Naive thymus-derived CD8-positive, alpha-beta T cell (primary cell): ENCODE measurements around the gene CACNG8. TPM values are rescaled to one million over a fixed set of nuclear protein-coding genes. Genes with fewer than 3 reads are reported as not detected.
A peak's percentile ranks its signal among the peaks of the same experiment; 100 is the strongest.
"Not testable (repeated sequence)": the region's sequence is repeated elsewhere in the genome, so short reads cannot be mapped to it uniquely, and the experiment has no call there.

Experiments
- ATAC-seq, 2 donors: fragments of 150-1000 bp; cut with Tn5 transposase in 1 of 2; sonication (Bioruptor Pico), chemical (Tn5 transposase) in 1 of 2; 1 replicate in 1 of 2; 2 replicates in 1 of 2; pipeline ENCODE4 v1.10.0; 2021; ENCODE audit warnings: mild to moderate bottlenecking in 2 of 2, moderate library complexity in 2 of 2
- POLR2A ChIA-PET: fragments of 350-600 bp; sonication (Branson Sonifier 250); formaldehyde crosslinking; loops from one replicate; lab custom pipeline; 2021; ENCODE audit warnings: antibody characterized with exemption; lab: Charles Lee
- DNase-seq, 10 donors: peaks; one replicate each; pipeline versions ENCODE4 v3.0.0 to v3.0.0-alpha.2; 2020 to 2022
- H3K27ac Mint-ChIP-seq, 10 donors: one replicate each; pipeline ENCODE4 v1.8.0; 2020 to 2022; ENCODE audit warnings: mild to moderate bottlenecking in 10 of 10, mixed read lengths in 10 of 10, moderate library complexity in 4 of 10, inconsistent platforms in 1 of 10
- H3K27me3 Mint-ChIP-seq, 5 donors: one replicate each; pipeline ENCODE4 v1.8.0; 2021 to 2022; ENCODE audit warnings: mixed read lengths in 5 of 5
- H3K36me3 Mint-ChIP-seq, 3 donors: one replicate each; pipeline ENCODE4 v1.8.0; 2020 to 2022; ENCODE audit warnings: mixed read lengths in 3 of 3, mild to moderate bottlenecking in 2 of 3, inconsistent platforms in 1 of 3
- H3K4me1 Mint-ChIP-seq, 4 donors: one replicate each; pipeline ENCODE4 v1.8.0; 2021 to 2022; ENCODE audit warnings: mixed read lengths in 4 of 4
- H3K4me3 Mint-ChIP-seq, 10 donors: one replicate each; pipeline ENCODE4 v1.8.0; 2020 to 2022; ENCODE audit warnings: mild to moderate bottlenecking in 10 of 10, mixed read lengths in 10 of 10, moderate library complexity in 6 of 10, inconsistent platforms in 1 of 10
- H3K9me3 Mint-ChIP-seq, 9 donors: one replicate each; pipeline ENCODE4 v1.8.0; 2020 to 2022; ENCODE audit warnings: mixed read lengths in 9 of 9, mild to moderate bottlenecking in 3 of 9, inconsistent platforms in 1 of 9, moderate library complexity in 1 of 9
- polyA plus RNA-seq, 3 donors: library from polyadenylated mRNA; unstranded; fragments of 300-500 nt; fragmentation: Illumina TruSeq; gene quantifications; one replicate each; pipeline ENCODE4 v1.2.3, GENCODE V29; 2021
- total RNA-seq, 8 experiments: library from RNA in 2 of 8; stranded (reverse) in 2 of 8; gene quantifications; one replicate each; pipeline ENCODE4 v1.2.3 and lab custom pipeline; 2021 to 2026

The CACNG8 gene
- total and polyA plus RNA-seq, 5 experiments from 2014 or later = not detected

GRCh38 chr19:54026656-54027055 lies 63.9 kb downstream of the CACNG8 start:
- Mint-ChIP-seq H3K27me3 (peaks cover 20 to 75% (median 34%) of the 10 kb centered on the region in 5 donors), H3K9me3 (no peaks in the 10 kb centered on the region), H3K36me3 (no peaks in the 10 kb centered on the region), H3K4me3 (no peak overlapping the region), H3K4me1 (peaks cover 3 to 11% (median 4%) of the 10 kb centered on the region in 4 donors), H3K27ac (no peak overlapping the region)
- POLR2A ChIA-PET = no interaction called here
- DNase-seq (no peak), ATAC-seq (no peak)

- no peaks in the 10 kb centered on the region for H3K9me3 Mint-ChIP-seq
- peak overlapping the region in 1 of 10 donors; percentile 8 for H3K27ac Mint-ChIP-seq
- no peaks in the 10 kb centered on the region for H3K36me3 Mint-ChIP-seq
- no peak overlapping the region for H3K4me3 Mint-ChIP-seq
- H3K27me3 Mint-ChIP-seq = peaks cover 18 to 63% (median 27%) of the 10 kb centered on the region in 5 donors
- ATAC-seq (no peak), DNase-seq (no peak)
- POLR2A ChIA-PET = interaction anchor here (0.6 kb wide), 2 partner anchors 14 to 44 kb away, joined by 3 to 4 read pairs; no protein-coding TSS in a partner anchor
- H3K4me1 Mint-ChIP-seq = peaks cover 0 to 7% (median 2%) of the 10 kb centered on the region in 4 donors
Observed at GRCh38 chr19:54029301-54029700, 66.6 kb downstream of the CACNG8 start.

GRCh38 chr19:54029930-54030490 lies 67.3 kb downstream of the CACNG8 start:
- no peak overlapping the region for H3K27ac Mint-ChIP-seq
- peaks cover 0 to 6% (median 2%) of the 10 kb centered on the region in 4 donors for H3K4me1 Mint-ChIP-seq
- H3K9me3 Mint-ChIP-seq = no peaks in the 10 kb centered on the region
- no peak overlapping the region for H3K4me3 Mint-ChIP-seq
- H3K36me3 Mint-ChIP-seq = no peaks in the 10 kb centered on the region
- POLR2A ChIA-PET = no interaction called here
- DNase-seq (peak; percentile 17 to 70 (median 40)), ATAC-seq (no peak)
- peaks cover 18 to 59% (median 27%) of the 10 kb centered on the region in 5 donors for H3K27me3 Mint-ChIP-seq

- no peak overlapping the region for H3K4me3 Mint-ChIP-seq
- ATAC-seq (no peak), DNase-seq (no peak)
- H3K4me1 Mint-ChIP-seq = peaks cover 0 to 6% (median 2%) of the 10 kb centered on the region in 4 donors
- H3K27ac Mint-ChIP-seq = no peak overlapping the region
- no peaks in the 10 kb centered on the region for H3K36me3 Mint-ChIP-seq
- H3K27me3 Mint-ChIP-seq = peaks cover 17 to 57% (median 31%) of the 10 kb centered on the region in 5 donors
- no peaks in the 10 kb centered on the region for H3K9me3 Mint-ChIP-seq
- POLR2A ChIA-PET = no interaction called here
Observed at GRCh38 chr19:54030895-54031586, 68.3 kb downstream of the CACNG8 start.

GRCh38 chr19:54035215-54036178 lies 72.8 kb downstream of the CACNG8 start:
- no peak overlapping the region for H3K4me3 Mint-ChIP-seq
- POLR2A ChIA-PET = no interaction called here
- DNase-seq (no peak), ATAC-seq (no peak)
- no peaks in the 10 kb centered on the region for H3K36me3 Mint-ChIP-seq
- H3K27me3 Mint-ChIP-seq = peaks cover 13 to 30% (median 28%) of the 10 kb centered on the region in 5 donors
- H3K9me3 Mint-ChIP-seq = peaks cover 0 to 3% (median 0%) of the 10 kb centered on the region in 9 donors
- H3K4me1 Mint-ChIP-seq = peaks cover 0 to 6% (median under 1%) of the 10 kb centered on the region in 4 donors
- no peak overlapping the region for H3K27ac Mint-ChIP-seq

GRCh38 chr19:54036542-54036941 lies 73.8 kb downstream of the CACNG8 start:
- H3K4me1 Mint-ChIP-seq, H3K36me3 Mint-ChIP-seq, POLR2A ChIA-PET, ATAC-seq, DNase-seq, H3K4me3 Mint-ChIP-seq, H3K27ac Mint-ChIP-seq, H3K9me3 Mint-ChIP-seq: not testable (repeated sequence)
- peaks cover 5 to 26% (median 22%) of the 10 kb centered on the region in 5 donors for H3K27me3 Mint-ChIP-seq

Other genes with a start within 250 kb of the CACNG8 start
- not detected for gene NLRP12, start 138.6 kb upstream of the CACNG8 start, total RNA-seq
- gene NLRP12, start 138.6 kb upstream of the CACNG8 start, polyA plus RNA-seq = under 1 TPM in 1 of 3 donors, not detected in 2; 0.21 TPM
- gene MYADM, start 95.1 kb upstream of the CACNG8 start, total RNA-seq = 10 to 100 TPM; 35.0 to 36.5 TPM
- gene MYADM, start 95.1 kb upstream of the CACNG8 start, polyA plus RNA-seq = 10 to 100 TPM; 33.9 to 42.0 (median 40.3) TPM
- not detected for gene PRKCG, start 80.7 kb upstream of the CACNG8 start, total RNA-seq
- gene PRKCG, start 80.7 kb upstream of the CACNG8 start, polyA plus RNA-seq = not detected
- gene CACNG7, start 53.7 kb upstream of the CACNG8 start, total RNA-seq = not detected
- not detected for gene CACNG7, start 53.7 kb upstream of the CACNG8 start, polyA plus RNA-seq
- not detected for gene CACNG6, start 28.7 kb downstream of the CACNG8 start, total RNA-seq
- gene CACNG6, start 28.7 kb downstream of the CACNG8 start, polyA plus RNA-seq = not detected
- not detected for gene VSTM1, start 101.0 kb downstream of the CACNG8 start, total RNA-seq
- not detected for gene VSTM1, start 101.0 kb downstream of the CACNG8 start, polyA plus RNA-seq
- not detected for gene TARM1, start 118.4 kb downstream of the CACNG8 start, total RNA-seq
- not detected for gene TARM1, start 118.4 kb downstream of the CACNG8 start, polyA plus RNA-seq
- under 1 TPM in 1 of 2 experiments, not detected in 1; 0.33 TPM for gene OSCAR, start 137.9 kb downstream of the CACNG8 start, total RNA-seq
- gene OSCAR, start 137.9 kb downstream of the CACNG8 start, polyA plus RNA-seq = under 1 TPM in 1 of 3 donors, not detected in 2; 0.16 TPM
- 100 to 1,000 TPM; 103 to 112 TPM for gene NDUFA3, start 139.9 kb downstream of the CACNG8 start, total RNA-seq
- gene NDUFA3, start 139.9 kb downstream of the CACNG8 start, polyA plus RNA-seq = 100 to 1,000 TPM; 489 to 564 (median 529) TPM
- gene TFPT, start 152.7 kb downstream of the CACNG8 start, total RNA-seq = 10 to 100 TPM; 14.2 to 16.8 TPM
- 10 to 100 TPM; 17.4 to 24.4 (median 23.0) TPM for gene TFPT, start 152.7 kb downstream of the CACNG8 start, polyA plus RNA-seq
- 10 to 100 TPM; 76.4 to 86.8 TPM for gene PRPF31, start 152.8 kb downstream of the CACNG8 start, total RNA-seq
- 10 to 100 TPM; 64.0 to 82.4 (median 80.8) TPM for gene PRPF31, start 152.8 kb downstream of the CACNG8 start, polyA plus RNA-seq
- gene CNOT3, start 174.8 kb downstream of the CACNG8 start, total RNA-seq = 10 to 100 TPM; 65.0 to 71.4 TPM
- 10 to 100 TPM in 1 of 3 donors, 1 to 10 TPM in 2; 6.6 to 14.5 (median 7.9) TPM for gene CNOT3, start 174.8 kb downstream of the CACNG8 start, polyA plus RNA-seq
- gene LENG1, start 196.8 kb downstream of the CACNG8 start, total RNA-seq = 10 to 100 TPM; 18.5 to 20.5 TPM
- 10 to 100 TPM in 1 of 3 donors, 1 to 10 TPM in 2; 7.7 to 13.9 (median 9.3) TPM for gene LENG1, start 196.8 kb downstream of the CACNG8 start, polyA plus RNA-seq
- gene TMC4, start 210.2 kb downstream of the CACNG8 start, total RNA-seq = not detected
- gene TMC4, start 210.2 kb downstream of the CACNG8 start, polyA plus RNA-seq = under 1 TPM in 1 of 3 donors, not detected in 2; 0.13 TPM
- gene MBOAT7, start 226.6 kb downstream of the CACNG8 start, total RNA-seq = 10 to 100 TPM; 35.9 to 36.1 TPM
- gene MBOAT7, start 226.6 kb downstream of the CACNG8 start, polyA plus RNA-seq = 10 to 100 TPM; 11.9 to 17.9 (median 14.8) TPM
- gene TSEN34, start 228.4 kb downstream of the CACNG8 start, total RNA-seq = 10 to 100 TPM; 25.2 to 25.6 TPM
- gene TSEN34, start 228.4 kb downstream of the CACNG8 start, polyA plus RNA-seq = 10 to 100 TPM; 23.4 to 38.7 (median 33.3) TPM
- gene RPS9, start 237.9 kb downstream of the CACNG8 start, total RNA-seq = 1,000 to 10,000 TPM; 1,288 to 1,335 TPM
- 1,000 to 10,000 TPM; 1,265 to 1,506 (median 1,311) TPM for gene RPS9, start 237.9 kb downstream of the CACNG8 start, polyA plus RNA-seq